Measurements from ENCODE around the gene FAM200B. TPM values are rescaled to one million over a fixed set of nuclear protein-coding genes. Genes with fewer than 3 reads are reported as not detected.
A peak's percentile ranks its signal among the peaks of the same experiment; 100 is the strongest.

Gene FAM200B
- total RNA-seq (2022) (18.6 and 22.6 TPM in 2 replicates), Bru-seq, nascent RNA (percentile 85 among the genes with signal in this experiment), BruChase-seq, experiment 1, labeled RNA remaining after a 6-hour chase (percentile 76 among the genes with signal in this experiment), BruChase-seq, experiment 2, labeled RNA remaining after a 2-hour chase (percentile 69 among the genes with signal in this experiment)
- long read RNA-seq, full-length matches to known transcripts: 28 of 38 reads
- long read RNA-seq, partial matches to known transcripts: 1 of 38 reads
- long read RNA-seq, other reads (novel, unspliced or antisense): 9 of 38 reads

- H3K4me3 Mint-ChIP-seq (ENCODE audit: low read depth, unreplicated experiment): peak within 1 kb of the TSS; percentile 95
These were observed at the start of gene FAM200B for GRCh38 chr4:15681372-15682241. TSS of gene FAM200B (plus strand) at chr4:15681827. CDS start at chr4:15686978, 5,151 bp downstream.

GRCh38 chr4:15636818-15637217, 44.8 kb upstream of the FAM200B start:
- peaks cover 7% of the 10 kb centered on the region for H3K4me1 Mint-ChIP-seq (ENCODE audit: low read depth, unreplicated experiment)
- peak overlapping the region; percentile 77 for H3K27ac Mint-ChIP-seq (ENCODE audit: unreplicated experiment)
- no peak for TF ChIP-seq CTCF (IDR thresholded peaks at IDR 0.05; ENCODE audit: unreplicated experiment)
- no peak overlapping the region for H3K4me3 Mint-ChIP-seq (ENCODE audit: low read depth, unreplicated experiment)
- CTCF ChIA-PET: interaction anchor here (0.6 to 1.1 kb wide), 2 partner anchors 12 to 169 kb away, joined by 3 to 5 read pairs; no protein-coding TSS in a partner anchor
- intact Hi-C loops (cut with micrococcal nuclease; ENCODE audit: unreplicated experiment): loop anchor here (5.0 kb wide), 1 partner anchor 40 kb away; no protein-coding TSS in a partner anchor
- H3K9me3 Mint-ChIP-seq (ENCODE audit: low read depth, unreplicated experiment): no peaks in the 10 kb centered on the region
- no peak for DNase-seq
- H3K27me3 Mint-ChIP-seq (ENCODE audit: unreplicated experiment): no peaks in the 10 kb centered on the region
- BruUV-seq (replicated peaks): no TSS peak
- H3K36me3 Mint-ChIP-seq (ENCODE audit: insufficient read depth, unreplicated experiment): peaks cover 11% of the 10 kb centered on the region

More at GRCh38 chr4:15681372-15682241, at the start of gene FAM200B:
- Mint-ChIP-seq H3K4me1 (ENCODE audit: low read depth, unreplicated experiment) (peaks cover 14% of the 10 kb centered on the region), H3K27me3 (ENCODE audit: unreplicated experiment) (no peaks in the 10 kb centered on the region), H3K36me3 (ENCODE audit: insufficient read depth, unreplicated experiment) (peaks cover 54% of the 10 kb centered on the region), H3K9me3 (ENCODE audit: low read depth, unreplicated experiment) (peaks cover 2% of the 10 kb centered on the region), H3K27ac (ENCODE audit: unreplicated experiment) (peak within 1 kb of the TSS; percentile 95)
- DNase-seq: peak; percentile 98
- CTCF ChIA-PET: interaction anchor here (0.6 to 1.5 kb wide), 4 partner anchors 13 to 275 kb away, joined by 4 to 6 read pairs (median 6); no protein-coding TSS in a partner anchor
- TF ChIP-seq CTCF (IDR thresholded peaks at IDR 0.05; ENCODE audit: unreplicated experiment): no peak
- TSS peak; percentile 70 for BruUV-seq (replicated peaks)
- intact Hi-C loops (cut with micrococcal nuclease; ENCODE audit: unreplicated experiment): no loop called here

DNA sequence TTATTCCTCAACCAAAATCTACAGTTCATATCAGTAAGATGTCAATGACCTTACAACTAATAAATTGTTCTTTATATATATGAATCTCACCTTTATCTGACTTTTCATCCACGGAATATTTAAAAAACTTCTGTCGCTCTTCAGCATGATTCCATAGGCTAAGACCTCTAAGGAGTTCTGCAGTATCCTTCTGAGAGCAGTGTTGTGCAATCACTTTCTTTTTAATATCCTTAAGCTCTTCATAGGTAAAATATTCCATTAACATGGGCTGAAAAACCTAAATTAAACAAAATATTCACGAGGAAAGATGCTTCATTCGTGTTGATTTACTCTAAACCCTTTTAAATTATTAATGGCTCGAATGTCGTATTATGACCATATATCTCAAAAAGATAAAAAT, 43.2 kb upstream of the FAM200B start:
- no peak for DNase-seq
- Mint-ChIP-seq H3K36me3 (ENCODE audit: insufficient read depth, unreplicated experiment) (peaks cover 16% of the 10 kb centered on the region), H3K9me3 (ENCODE audit: low read depth, unreplicated experiment) (no peaks in the 10 kb centered on the region), H3K27me3 (ENCODE audit: unreplicated experiment) (no peaks in the 10 kb centered on the region), H3K27ac (ENCODE audit: unreplicated experiment) (no peak overlapping the region), H3K4me1 (ENCODE audit: low read depth, unreplicated experiment) (peaks cover 7% of the 10 kb centered on the region), H3K4me3 (ENCODE audit: low read depth, unreplicated experiment) (no peak overlapping the region)
- CTCF ChIA-PET: no interaction called here
- BruUV-seq (replicated peaks): no TSS peak
- intact Hi-C loops (cut with micrococcal nuclease; ENCODE audit: unreplicated experiment): loop anchor here (5.0 kb wide), 1 partner anchor 39 kb away; no protein-coding TSS in a partner anchor
- no peak for TF ChIP-seq CTCF (IDR thresholded peaks at IDR 0.05; ENCODE audit: unreplicated experiment)

- no peak for DNase-seq
- TF ChIP-seq CTCF (IDR thresholded peaks at IDR 0.05; ENCODE audit: unreplicated experiment): no peak
- Mint-ChIP-seq H3K36me3 (ENCODE audit: insufficient read depth, unreplicated experiment) (peaks cover 7% of the 10 kb centered on the region), H3K27ac (ENCODE audit: unreplicated experiment) (no peak overlapping the region), H3K9me3 (ENCODE audit: low read depth, unreplicated experiment) (no peaks in the 10 kb centered on the region), H3K27me3 (ENCODE audit: unreplicated experiment) (no peaks in the 10 kb centered on the region), H3K4me3 (ENCODE audit: low read depth, unreplicated experiment) (no peak overlapping the region), H3K4me1 (ENCODE audit: low read depth, unreplicated experiment) (peaks cover 26% of the 10 kb centered on the region)
- no TSS peak for BruUV-seq (replicated peaks)
- CTCF ChIA-PET: no interaction called here
- intact Hi-C loops (cut with micrococcal nuclease; ENCODE audit: unreplicated experiment): no loop called here
These were observed 33.0 kb upstream of the FAM200B start for GRCh38 chr4:15648600-15648999.

All from Calu3 (cell line).